Mesothelial cell of epicardium (in vitro differentiated cells): ENCODE results near the gene ZNF710. TPM values are rescaled to one million over a fixed set of nuclear protein-coding genes. Genes with fewer than 3 reads are reported as not detected.

ENCODE experiments used
- DNase-seq, 2 experiments: peaks; one replicate each; pipeline ENCODE4 v3.0.0; 2021; ENCODE audit warnings: low spot score in 2 of 2; ENCODE audit not compliant: unreplicated experiment in 2 of 2
- H3K27ac Mint-ChIP-seq: 2 replicates; pipeline ENCODE4 v1.8.0; 2021; ENCODE audit warnings: mixed read lengths
- H3K27me3 Mint-ChIP-seq: 2 replicates; pipeline ENCODE4 v1.8.0; 2021; ENCODE audit warnings: low read depth, mixed read lengths
- H3K36me3 Mint-ChIP-seq: 2 replicates; pipeline ENCODE4 v1.8.0; 2021; ENCODE audit warnings: mixed read lengths
- H3K4me1 Mint-ChIP-seq: 2 replicates; pipeline ENCODE4 v1.8.0; 2021; ENCODE audit warnings: mixed read lengths
- H3K4me3 Mint-ChIP-seq: 2 replicates; pipeline ENCODE4 v1.8.0; 2021; ENCODE audit warnings: mild to moderate bottlenecking, moderate library complexity, mixed read lengths
- H3K9me3 Mint-ChIP-seq: 2 replicates; pipeline ENCODE4 v1.8.0; 2021; ENCODE audit warnings: mixed read lengths
- CTCF ChIP-seq: fragments of 200-600 bp; sonication (generic); IDR thresholded peaks from one replicate; pipeline ENCODE4 v1.5.0; 2021; ENCODE audit warnings: antibody characterized with exemption; ENCODE audit not compliant: unreplicated experiment
- total RNA-seq: library from RNA; stranded (reverse); gene quantifications from 3 replicates; pipeline ENCODE4 v1.2.1, GENCODE V29; 2021

Gene ZNF710
- total RNA-seq, 1 donor from 2014 or later: 30.4 TPM

GRCh38 chr15:90085565-90085964 is 84.4 kb downstream of the ZNF710 start:
- no peaks in the 10 kb centered on the region for H3K4me1 Mint-ChIP-seq
- no peak for DNase-seq
- H3K27me3 Mint-ChIP-seq: no peaks in the 10 kb centered on the region
- peaks cover 28% of the 10 kb centered on the region for H3K36me3 Mint-ChIP-seq
- no peak for TF ChIP-seq CTCF
- H3K4me3 Mint-ChIP-seq: no peak overlapping the region
- no peak overlapping the region for H3K27ac Mint-ChIP-seq
- no peaks in the 10 kb centered on the region for H3K9me3 Mint-ChIP-seq

- Mint-ChIP-seq H3K27ac (no peak overlapping the region), H3K36me3 (peaks cover 33% of the 10 kb centered on the region), H3K4me3 (no peak overlapping the region), H3K27me3 (no peaks in the 10 kb centered on the region), H3K9me3 (no peaks in the 10 kb centered on the region), H3K4me1 (no peaks in the 10 kb centered on the region)
- no peak for TF ChIP-seq CTCF
- no peak for DNase-seq
These were observed 85.7 kb downstream of the ZNF710 start for GRCh38 chr15:90086868-90087268.

- no peak for DNase-seq
- TF ChIP-seq CTCF: no peak
- peaks cover 36% of the 10 kb centered on the region for H3K36me3 Mint-ChIP-seq
These were observed 86.5 kb downstream of the ZNF710 start for GRCh38 chr15:90087454-90088154.

GRCh38 chr15:90090226-90090848 is 89.2 kb downstream of the ZNF710 start:
- DNase-seq: no peak
- peak overlapping the region; percentile 16 for H3K27ac Mint-ChIP-seq
- TF ChIP-seq CTCF: no peak
- H3K4me1 Mint-ChIP-seq: peaks cover 6% of the 10 kb centered on the region
- peaks cover 30% of the 10 kb centered on the region for H3K36me3 Mint-ChIP-seq
- H3K9me3 Mint-ChIP-seq: no peaks in the 10 kb centered on the region
- H3K4me3 Mint-ChIP-seq: no peak overlapping the region
- no peaks in the 10 kb centered on the region for H3K27me3 Mint-ChIP-seq

More at GRCh38 chr15:90087454-90088154, 86.5 kb downstream of the ZNF710 start:
- H3K9me3 Mint-ChIP-seq: no peaks in the 10 kb centered on the region
- no peak overlapping the region for H3K27ac Mint-ChIP-seq
- H3K4me1 Mint-ChIP-seq: no peaks in the 10 kb centered on the region
- no peak overlapping the region for H3K4me3 Mint-ChIP-seq
- no peaks in the 10 kb centered on the region for H3K27me3 Mint-ChIP-seq

GRCh38 chr15:90091156-90091931 is 90.2 kb downstream of the ZNF710 start:
- Mint-ChIP-seq H3K4me1 (peaks cover 14% of the 10 kb centered on the region), H3K9me3 (no peaks in the 10 kb centered on the region), H3K27me3 (no peaks in the 10 kb centered on the region), H3K36me3 (peaks cover 32% of the 10 kb centered on the region), H3K27ac (no peak overlapping the region), H3K4me3 (no peak overlapping the region)
- DNase-seq: no peak
- no peak for TF ChIP-seq CTCF
